ENCODE results near the gene COPE. TPM values are rescaled to one million over a fixed set of nuclear protein-coding genes. Genes with fewer than 3 reads are reported as not detected.

COPE gene
- total RNA-seq, 1 donor from 2014 or later: 95.2 TPM

GRCh38 chr19:18862976-18863842 lies 56.0 kb downstream of the COPE start:
- Histone ChIP-seq H3K4me2 (no peak overlapping the region), H3K79me2 (ENCODE audit: low read depth) (no peaks in the 10 kb centered on the region), H3K9me3 (ENCODE audit: low read depth) (no peaks in the 10 kb centered on the region), H3K27me3 (no peaks in the 10 kb centered on the region), H3K4me3 (no peak overlapping the region), H3F3A (ENCODE audit: low read depth) (peaks cover 13% of the 10 kb centered on the region), H3K4me1 (no peaks in the 10 kb centered on the region), H3K36me3 (no peaks in the 10 kb centered on the region), H2AFZ (replicated peaks) (no peak overlapping the region), H3K9ac (no peak overlapping the region), H3K27ac (no peak overlapping the region), H4K20me1 (ENCODE audit: low read depth) (peaks cover 40% of the 10 kb centered on the region)
- no peaks in the 10 kb centered on the region for H3K9me3 Mint-ChIP-seq
- H3K27ac Mint-ChIP-seq: no peak overlapping the region
- peaks cover 4% of the 10 kb centered on the region for H3K4me1 Mint-ChIP-seq
- H3K36me3 Mint-ChIP-seq: peaks cover 10% of the 10 kb centered on the region
- H3K4me3 Mint-ChIP-seq: no peak overlapping the region
- TF ChIP-seq CTCF (IDR thresholded peaks at IDR 0.05) (no peak), EZH2 (IDR thresholded peaks at IDR 0.05) (no peak), EZH2phosphoT487 (IDR thresholded peaks at IDR 0.05) (no peak)
- no peak for DNase-seq (ENCODE audit: low spot score)
- H3K27me3 Mint-ChIP-seq (ENCODE audit: insufficient read depth, low read depth): peaks cover 12% of the 10 kb centered on the region

- Mint-ChIP-seq H3K36me3 (peaks cover 9% of the 10 kb centered on the region), H3K4me3 (no peak overlapping the region), H3K27ac (no peak overlapping the region), H3K27me3 (ENCODE audit: insufficient read depth, low read depth) (peaks cover 10% of the 10 kb centered on the region), H3K4me1 (peaks cover 2% of the 10 kb centered on the region), H3K9me3 (no peaks in the 10 kb centered on the region)
- peaks cover 28% of the 10 kb centered on the region for H4K20me1 ChIP-seq (ENCODE audit: low read depth)
- H3K4me3 ChIP-seq: no peak overlapping the region
- H3K9ac ChIP-seq: no peak overlapping the region
- H3K27ac ChIP-seq: no peak overlapping the region
- H3F3A ChIP-seq (ENCODE audit: low read depth): peaks cover 7% of the 10 kb centered on the region
- H2AFZ ChIP-seq (replicated peaks): no peak overlapping the region
- no peak for DNase-seq (ENCODE audit: low spot score)
- no peaks in the 10 kb centered on the region for H3K9me3 ChIP-seq (ENCODE audit: low read depth)
- H3K27me3 ChIP-seq: no peaks in the 10 kb centered on the region
- TF ChIP-seq CTCF (IDR thresholded peaks at IDR 0.05): no peak
- no peak for TF ChIP-seq EZH2 (IDR thresholded peaks at IDR 0.05)
- TF ChIP-seq EZH2phosphoT487 (IDR thresholded peaks at IDR 0.05): no peak
- H3K79me2 ChIP-seq (ENCODE audit: low read depth): no peaks in the 10 kb centered on the region
- no peaks in the 10 kb centered on the region for H3K36me3 ChIP-seq
- no peaks in the 10 kb centered on the region for H3K4me1 ChIP-seq
- no peak overlapping the region for H3K4me2 ChIP-seq
Measured at GRCh38 chr19:18861917-18862316, 57.3 kb downstream of the COPE start.

GRCh38 chr19:18861235-18861634 lies 58.0 kb downstream of the COPE start:
- Histone ChIP-seq H3K36me3 (no peaks in the 10 kb centered on the region), H3F3A (ENCODE audit: low read depth) (peaks cover under 1% of the 10 kb centered on the region), H3K9ac (no peak overlapping the region), H3K79me2 (ENCODE audit: low read depth) (no peaks in the 10 kb centered on the region), H3K4me1 (no peaks in the 10 kb centered on the region), H3K9me3 (ENCODE audit: low read depth) (no peaks in the 10 kb centered on the region), H3K4me3 (no peak overlapping the region), H4K20me1 (ENCODE audit: low read depth) (peaks cover 30% of the 10 kb centered on the region), H3K27me3 (no peaks in the 10 kb centered on the region), H2AFZ (replicated peaks) (no peak overlapping the region), H3K27ac (no peak overlapping the region), H3K4me2 (no peak overlapping the region)
- H3K9me3 Mint-ChIP-seq: no peaks in the 10 kb centered on the region
- TF ChIP-seq EZH2phosphoT487 (IDR thresholded peaks at IDR 0.05): no peak
- H3K4me3 Mint-ChIP-seq: no peak overlapping the region
- H3K27ac Mint-ChIP-seq: no peak overlapping the region
- peaks cover 10% of the 10 kb centered on the region for H3K36me3 Mint-ChIP-seq
- no peaks in the 10 kb centered on the region for H3K4me1 Mint-ChIP-seq
- no peak for DNase-seq (ENCODE audit: low spot score)
- H3K27me3 Mint-ChIP-seq (ENCODE audit: insufficient read depth, low read depth): peaks cover 8% of the 10 kb centered on the region

- no peak overlapping the region for H2AFZ ChIP-seq (replicated peaks)
- H3K4me2 ChIP-seq: no peak overlapping the region
- TF ChIP-seq EZH2phosphoT487 (IDR thresholded peaks at IDR 0.05): no peak
- no peak for TF ChIP-seq EZH2 (IDR thresholded peaks at IDR 0.05)
- TF ChIP-seq CTCF (IDR thresholded peaks at IDR 0.05): no peak
- H3K36me3 ChIP-seq: no peaks in the 10 kb centered on the region
- H3K27me3 ChIP-seq: no peaks in the 10 kb centered on the region
- DNase-seq (ENCODE audit: low spot score): no peak
- Mint-ChIP-seq H3K9me3 (no peaks in the 10 kb centered on the region), H3K4me3 (no peak overlapping the region), H3K27me3 (ENCODE audit: insufficient read depth, low read depth) (peaks cover 4% of the 10 kb centered on the region), H3K4me1 (no peaks in the 10 kb centered on the region), H3K36me3 (peaks cover 11% of the 10 kb centered on the region), H3K27ac (no peak overlapping the region)
- no peaks in the 10 kb centered on the region for H3K4me1 ChIP-seq
- no peaks in the 10 kb centered on the region for H3K79me2 ChIP-seq (ENCODE audit: low read depth)
- H3K9ac ChIP-seq: no peak overlapping the region
- H4K20me1 ChIP-seq (ENCODE audit: low read depth): peaks cover 27% of the 10 kb centered on the region
- no peaks in the 10 kb centered on the region for H3F3A ChIP-seq (ENCODE audit: low read depth)
- H3K27ac ChIP-seq: no peak overlapping the region
- H3K4me3 ChIP-seq: no peak overlapping the region
- H3K9me3 ChIP-seq (ENCODE audit: low read depth): no peaks in the 10 kb centered on the region
Measured at GRCh38 chr19:18860725-18861124, 58.5 kb downstream of the COPE start.

Data from neural progenitor cell (in vitro differentiated cells).